Measurements from ENCODE around the gene ACSL5. TPM values are rescaled to one million over a fixed set of nuclear protein-coding genes. Genes with fewer than 3 reads are reported as not detected.

ACSL5 gene
- total and polyA plus RNA-seq, 11 donors, result 4.0 to 23.8 (median 7.0) TPM

GRCh38 chr10:112346774-112347173, 27.1 kb upstream of the ACSL5 start:
- no peaks in the 10 kb centered on the region for H3K27me3 ChIP-seq
- intact Hi-C loops (cut with DNase I), result no loop called here
- TF ChIP-seq POLR2A (IDR thresholded peaks at IDR 0.05), result no peak
- TF ChIP-seq CTCF (IDR thresholded peaks at IDR 0.05), result no peak
- H3K27ac ChIP-seq, result no peak overlapping the region
- peaks cover 0 to 2% (median 0%) of the 10 kb centered on the region in 12 donors for H3K4me1 ChIP-seq
- 81 to 91% (median 87%) methylated on average over 5 of the region's 5 CpGs for WGBS, 4 donors
- H3K36me3 ChIP-seq, result no peaks in the 10 kb centered on the region
- ATAC-seq (no peak), DNase-seq (no peak)
- H3K4me3 ChIP-seq, result no peak overlapping the region
- no peaks in the 10 kb centered on the region for H3K9me3 ChIP-seq

GRCh38 chr10:112347709-112348671, 25.9 kb upstream of the ACSL5 start:
- no peak for TF ChIP-seq CTCF (IDR thresholded peaks at IDR 0.05)
- no peak for TF ChIP-seq POLR2A (IDR thresholded peaks at IDR 0.05)
- H3K9me3 ChIP-seq, result no peaks in the 10 kb centered on the region
- intact Hi-C loops (cut with DNase I), result no loop called here
- H3K27me3 ChIP-seq, result no peaks in the 10 kb centered on the region
- H3K36me3 ChIP-seq, result no peaks in the 10 kb centered on the region
- no peak overlapping the region for H3K27ac ChIP-seq
- peaks cover 0 to 4% (median 0%) of the 10 kb centered on the region in 12 donors for H3K4me1 ChIP-seq
- WGBS, 4 donors, result 84 to 86% (median 85%) methylated on average over 12 of the region's 12 CpGs
- no peak for ATAC-seq
- no peak overlapping the region for H3K4me3 ChIP-seq
- no peak for DNase-seq

- Histone ChIP-seq H3K9me3 (no peaks in the 10 kb centered on the region), H3K4me1 (peaks cover 0 to 4% (median 0%) of the 10 kb centered on the region in 12 donors), H3K36me3 (no peaks in the 10 kb centered on the region), H3K27ac (no peak overlapping the region), H3K4me3 (no peak overlapping the region), H3K27me3 (no peaks in the 10 kb centered on the region)
- TF ChIP-seq POLR2A (IDR thresholded peaks at IDR 0.05) (no peak), CTCF (IDR thresholded peaks at IDR 0.05) (no peak)
- WGBS, 4 donors, result 33 to 85% (median 69%) methylated on average over 1 of the region's 1 CpG
- ATAC-seq (no peak), DNase-seq (no peak)
- intact Hi-C loops (cut with DNase I), result no loop called here
Observed at GRCh38 chr10:112348759-112349158, 25.2 kb upstream of the ACSL5 start.

DNA sequence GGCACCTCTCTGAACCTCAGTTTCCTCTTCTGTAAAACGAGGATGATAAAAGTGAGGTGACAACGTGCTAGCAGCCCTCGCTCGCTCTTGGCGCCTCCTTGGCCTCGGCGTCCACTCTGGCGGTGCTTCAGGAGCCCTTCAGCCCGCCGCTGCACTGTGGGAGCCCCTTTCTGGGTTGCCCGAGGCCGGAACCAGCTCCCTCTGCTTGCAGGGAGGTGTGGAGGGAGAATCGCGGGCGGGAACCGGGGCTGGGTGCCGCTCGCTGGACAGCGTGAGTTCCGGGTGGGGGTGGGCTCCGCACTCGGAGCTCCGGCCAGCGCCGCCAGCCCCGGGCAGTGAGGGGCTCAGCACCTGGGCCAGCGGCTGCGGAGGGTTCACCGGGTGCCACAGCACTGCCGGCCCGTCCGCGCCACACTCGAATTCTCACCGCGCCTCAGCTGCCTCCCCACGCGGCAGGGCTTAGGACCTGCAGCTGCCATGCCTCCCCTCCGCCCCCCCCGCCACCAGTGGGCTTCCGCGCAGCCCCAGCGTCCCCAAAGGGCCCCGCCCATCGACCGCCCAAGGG, 24.3 kb upstream of the ACSL5 start:
- ATAC-seq (no peak), DNase-seq (no peak)
- Histone ChIP-seq H3K4me3 (no peak overlapping the region), H3K27ac (no peak overlapping the region), H3K36me3 (no peaks in the 10 kb centered on the region), H3K9me3 (no peaks in the 10 kb centered on the region), H3K4me1 (peaks cover 0 to 4% (median 0%) of the 10 kb centered on the region in 12 donors), H3K27me3 (no peaks in the 10 kb centered on the region)
- TF ChIP-seq CTCF (IDR thresholded peaks at IDR 0.05) (no peak), POLR2A (IDR thresholded peaks at IDR 0.05) (no peak)
- WGBS, 4 donors, result 91 to 96% (median 94%) methylated on average over 24 to 46 of the region's 46 CpGs
- intact Hi-C loops (cut with DNase I), result no loop called here
